Right renal cortex interstitium (tissue), 3 donors: Measurements from ENCODE around the gene MAP3K8. TPM values are rescaled to one million over a fixed set of nuclear protein-coding genes. Genes with fewer than 3 reads are reported as not detected.

ENCODE experiments used
- DNase-seq, 3 donors: peaks; one replicate each; pipeline ENCODE4 v3.0.0-alpha.2; 2013; ENCODE audit warnings: low read depth in 3 of 3, low spot score in 2 of 3
- polyA plus RNA-seq, 3 donors: library from polyadenylated mRNA; unstranded; fragments of 120-200 nt; gene quantifications; one replicate each; pipeline ENCODE4 v1.2.1, GENCODE V29; 2013; ENCODE audit not compliant: insufficient read length in 3 of 3

The MAP3K8 gene
- polyA plus RNA-seq, 3 donors, result 5.7 to 8.5 (median 6.5) TPM

GRCh38 chr10:30488316-30488715 lies 54.3 kb downstream of the MAP3K8 start:
- no peak for DNase-seq

- DNase-seq, result no peak
Observed at GRCh38 chr10:30489346-30489745, 55.4 kb downstream of the MAP3K8 start.

- no peak for DNase-seq
Observed at GRCh38 chr10:30490289-30491000, 56.5 kb downstream of the MAP3K8 start.

- DNase-seq, result no peak
Observed at GRCh38 chr10:30491204-30491915, 57.4 kb downstream of the MAP3K8 start.

- no peak for DNase-seq
Observed at GRCh38 chr10:30491916-30492515, 58.0 kb downstream of the MAP3K8 start.

GRCh38 chr10:30493609-30494530 lies 59.9 kb downstream of the MAP3K8 start:
- no peak for DNase-seq

- no peak for DNase-seq
Observed at GRCh38 chr10:30494558-30494957, 60.6 kb downstream of the MAP3K8 start.

- no peak for DNase-seq
Observed at GRCh38 chr10:30495687-30496086, 61.7 kb downstream of the MAP3K8 start.

- DNase-seq, result no peak
Observed at GRCh38 chr10:30499816-30500215, 65.8 kb downstream of the MAP3K8 start.

- DNase-seq, result no peak
Observed at GRCh38 chr10:30500534-30500933, 66.5 kb downstream of the MAP3K8 start.

- DNase-seq, result no peak
Observed at GRCh38 chr10:30500963-30501504, 67.0 kb downstream of the MAP3K8 start.

- no peak for DNase-seq
Observed at GRCh38 chr10:30502266-30503060, 68.5 kb downstream of the MAP3K8 start.

GRCh38 chr10:30503700-30504266 lies 69.8 kb downstream of the MAP3K8 start:
- DNase-seq, result no peak

GRCh38 chr10:30505543-30506298 lies 71.7 kb downstream of the MAP3K8 start:
- no peak for DNase-seq

- DNase-seq, result no peak
Observed at GRCh38 chr10:30509508-30509907, 75.5 kb downstream of the MAP3K8 start.

GRCh38 chr10:30510184-30510931 lies 76.4 kb downstream of the MAP3K8 start:
- DNase-seq, result no peak

GRCh38 chr10:30510932-30511700 lies 77.1 kb downstream of the MAP3K8 start:
- no peak for DNase-seq
